NB4 (cell line): ENCODE results near the gene MTMR3.

Experiments
- CTCF ChIP-seq: IDR thresholded peaks from one replicate; pipeline ENCODE4 v1.5.1; 2012; ENCODE audit warnings: low read depth, low read length
- MAX ChIP-seq: IDR thresholded peaks from 2 replicates; pipeline ENCODE4 v1.6.1; 2011; ENCODE audit warnings: low read depth, low read length
- MYC ChIP-seq: IDR thresholded peaks from 2 replicates; pipeline ENCODE4 v1.6.1; 2011; ENCODE audit warnings: low read depth, low read length
- POLR2A ChIP-seq: IDR thresholded peaks from 2 replicates; pipeline ENCODE4 v1.6.1; 2011; ENCODE audit warnings: mild to moderate bottlenecking; ENCODE audit not compliant: insufficient read length; ENCODE audit errors: extremely low read depth

- no peak for TF ChIP-seq POLR2A
- no peak for TF ChIP-seq CTCF
- TF ChIP-seq MAX, result no peak
- TF ChIP-seq MYC, result no peak
Observed at GRCh38 chr22:30029512-30029911, 146.5 kb downstream of the MTMR3 start.
